ENCODE measurements around the gene SFTPD.

SFTPD gene

DNA sequence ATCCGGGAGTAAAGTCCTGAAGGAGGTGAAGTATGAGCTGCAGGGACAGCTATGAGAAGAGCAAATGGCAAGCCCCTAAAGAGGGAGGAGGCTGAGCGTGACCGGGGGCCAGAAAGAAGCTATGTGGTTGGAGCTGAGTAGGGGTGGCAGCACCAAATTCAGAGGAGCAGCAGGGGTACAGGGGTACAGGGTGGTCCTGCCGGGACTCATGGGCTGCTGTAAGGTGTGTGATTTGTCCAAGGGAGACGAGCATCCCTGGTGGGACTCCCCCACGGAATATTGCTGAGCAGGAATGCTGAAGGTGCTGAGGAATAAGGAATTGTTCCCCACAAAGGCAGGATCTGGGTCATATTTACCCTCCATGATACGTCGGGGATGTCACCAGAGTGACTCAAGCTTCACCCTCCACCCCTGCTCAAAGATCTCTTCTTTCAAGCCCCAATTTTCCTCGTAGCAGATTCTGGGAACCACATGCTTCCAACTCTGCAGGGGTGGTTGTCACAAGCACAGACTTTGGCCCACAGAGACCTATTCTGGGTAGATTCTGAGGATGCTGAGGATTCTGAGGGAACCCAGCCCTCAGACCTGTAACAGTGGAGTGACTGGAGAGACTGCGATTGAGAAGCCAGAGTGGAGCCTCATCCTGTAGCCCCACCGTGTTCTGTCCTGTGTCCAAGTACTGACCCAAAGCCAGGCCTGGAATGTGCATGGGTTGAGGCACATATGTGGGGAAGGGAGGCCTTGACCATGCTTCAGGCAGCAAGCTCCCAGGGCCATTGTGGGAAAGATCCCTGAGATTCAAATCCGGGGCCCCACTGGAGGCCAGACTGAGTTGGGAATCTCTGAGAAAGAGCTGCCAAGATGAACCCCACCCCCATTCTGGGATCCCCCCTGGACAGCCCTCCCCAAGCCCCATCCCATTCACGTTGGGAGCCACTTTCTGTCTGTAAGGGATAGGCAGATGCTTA, 4.2 kb downstream of the SFTPD start:
- no peak for DNase-seq (ENCODE audit: low read depth in 2 of 2)

- DNase-seq (ENCODE audit: low read depth in 2 of 2), result no peak
Measured at GRCh38 chr10:79943871-79944270, 5.0 kb downstream of the SFTPD start.

DNA sequence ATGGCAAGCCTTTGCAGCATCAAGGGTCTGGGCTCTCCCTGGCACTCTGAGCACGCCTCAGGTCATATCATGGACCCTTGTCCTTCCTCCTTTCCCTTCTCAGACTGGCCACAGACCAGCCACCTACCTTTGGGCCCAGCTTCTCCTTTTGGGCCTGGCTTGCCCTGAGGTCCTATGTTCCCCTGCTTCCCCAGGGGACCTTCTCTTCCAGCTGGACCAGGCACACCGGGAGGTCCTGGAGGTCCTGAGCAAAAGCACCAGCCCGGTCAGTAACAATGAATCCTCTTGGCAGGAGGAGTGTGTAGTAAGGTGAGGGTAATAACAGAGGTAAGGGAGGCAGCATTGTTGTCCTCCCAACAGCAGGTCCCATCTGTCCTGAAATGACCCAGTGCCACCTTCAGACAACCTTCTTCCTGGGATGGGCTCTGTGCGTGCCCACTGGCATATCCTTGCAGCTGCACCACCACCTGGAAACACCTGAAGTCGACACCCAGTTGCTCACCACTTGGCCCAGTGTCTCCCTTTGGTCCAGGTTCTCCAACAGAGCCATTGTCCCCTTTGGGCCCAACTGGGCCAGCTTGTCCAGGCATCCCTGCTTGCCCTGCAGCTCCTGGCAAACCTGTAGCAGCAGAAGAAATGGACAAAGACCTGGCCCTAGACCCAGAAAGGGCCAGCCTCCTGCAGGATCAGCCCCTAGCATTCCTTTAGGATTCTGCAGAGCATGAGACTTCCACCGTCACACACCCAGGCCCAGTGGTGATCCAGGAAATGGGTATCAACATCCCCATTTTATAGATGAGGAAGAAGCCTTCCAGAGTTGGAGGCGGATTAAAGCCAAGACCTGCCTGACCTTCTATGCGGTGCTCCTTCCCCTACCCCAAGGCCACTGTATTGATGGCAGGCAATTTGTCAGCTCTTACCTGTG, 6.4 kb downstream of the SFTPD start:
- no peak for DNase-seq (ENCODE audit: low read depth in 2 of 2)

GRCh38 chr10:79941585-79942210, 7.2 kb downstream of the SFTPD start:
- no peak for DNase-seq (ENCODE audit: low read depth in 2 of 2)

DNA sequence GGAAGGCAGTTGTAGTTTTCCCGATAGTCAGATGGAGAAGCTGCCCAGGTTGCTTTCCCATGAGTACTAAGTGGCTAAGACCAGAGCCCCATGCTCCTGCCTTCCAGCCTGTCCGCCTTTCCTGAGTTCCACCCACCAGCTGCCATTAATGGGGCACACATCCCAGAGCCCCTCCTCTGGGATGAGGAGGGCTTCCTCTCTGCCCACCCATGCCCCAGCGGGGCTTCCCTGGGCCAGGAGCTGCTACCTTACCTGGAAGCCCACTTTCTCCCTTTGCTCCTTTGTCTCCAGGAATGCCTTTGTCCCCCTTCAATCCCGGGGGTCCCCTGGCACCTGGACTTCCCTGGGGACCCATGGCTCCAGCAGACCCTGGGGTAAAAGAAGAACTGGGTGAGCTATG, 7.8 kb downstream of the SFTPD start:
- no peak for DNase-seq (ENCODE audit: low read depth in 2 of 2)

DNA sequence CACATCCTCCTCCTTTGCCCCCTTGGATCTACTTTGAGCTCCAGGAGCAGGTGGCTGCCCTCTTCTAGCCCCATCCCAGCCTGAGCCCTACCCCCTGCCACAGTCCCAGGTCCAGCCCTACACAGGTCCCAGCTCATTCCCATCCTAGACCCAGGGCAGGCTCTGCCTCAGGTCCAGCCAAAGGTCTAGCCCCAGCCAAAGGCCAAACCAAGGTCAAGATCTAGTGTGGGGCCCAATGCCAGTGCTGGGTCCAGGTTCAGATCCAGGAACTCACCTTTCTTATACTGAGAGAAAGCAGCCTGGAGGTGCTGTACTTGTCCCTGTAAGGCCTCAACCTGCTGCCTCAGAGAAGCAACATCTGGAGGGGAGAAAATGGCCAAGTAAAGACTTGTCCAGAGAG, 8.5 kb downstream of the SFTPD start:
- no peak for DNase-seq (ENCODE audit: low read depth in 2 of 2)

GRCh38 chr10:79939969-79940368, 8.9 kb downstream of the SFTPD start:
- DNase-seq (ENCODE audit: low read depth in 2 of 2), result no peak

DNA sequence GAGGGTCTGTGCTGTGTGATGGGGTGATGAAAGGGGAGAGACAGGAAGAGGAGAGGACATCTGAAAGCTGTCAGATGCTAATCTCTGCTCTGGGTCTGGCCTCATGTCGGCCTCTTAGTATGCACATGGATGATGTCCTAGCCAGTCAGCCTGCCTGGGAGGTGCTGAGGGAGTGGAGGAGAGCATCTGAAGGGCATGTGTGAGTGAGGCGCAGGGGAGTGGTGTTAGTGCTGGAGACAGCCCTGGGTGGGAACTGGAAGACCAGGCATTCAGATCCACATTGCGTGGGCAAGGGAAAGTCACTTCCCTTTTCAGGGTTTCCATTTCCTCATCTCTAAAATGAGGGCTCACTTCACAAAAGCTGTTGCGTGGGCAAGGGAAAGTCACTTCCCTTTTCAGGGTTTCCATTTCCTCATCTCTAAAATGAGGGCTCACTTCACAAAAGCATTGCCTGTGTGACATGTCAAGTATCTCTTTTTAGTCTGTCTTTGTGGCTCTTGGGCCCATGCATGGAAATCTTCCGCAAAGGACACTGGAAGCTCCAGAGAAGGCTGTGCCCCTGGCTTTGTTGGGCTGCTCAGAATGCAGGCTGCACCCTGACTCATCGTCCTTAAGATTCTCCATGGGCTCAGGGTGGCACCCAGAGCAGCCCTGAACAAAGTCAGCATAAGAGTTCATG, 10.0 kb downstream of the SFTPD start:
- peak in 1 of 2 donors; percentile 4 for DNase-seq (ENCODE audit: low read depth in 2 of 2)

GRCh38 chr10:79937701-79938151, 11.2 kb downstream of the SFTPD start:
- no peak for DNase-seq (ENCODE audit: low read depth in 2 of 2)

GRCh38 chr10:79936625-79937615, 12.0 kb downstream of the SFTPD start:
- no peak for DNase-seq (ENCODE audit: low read depth in 2 of 2)

DNA sequence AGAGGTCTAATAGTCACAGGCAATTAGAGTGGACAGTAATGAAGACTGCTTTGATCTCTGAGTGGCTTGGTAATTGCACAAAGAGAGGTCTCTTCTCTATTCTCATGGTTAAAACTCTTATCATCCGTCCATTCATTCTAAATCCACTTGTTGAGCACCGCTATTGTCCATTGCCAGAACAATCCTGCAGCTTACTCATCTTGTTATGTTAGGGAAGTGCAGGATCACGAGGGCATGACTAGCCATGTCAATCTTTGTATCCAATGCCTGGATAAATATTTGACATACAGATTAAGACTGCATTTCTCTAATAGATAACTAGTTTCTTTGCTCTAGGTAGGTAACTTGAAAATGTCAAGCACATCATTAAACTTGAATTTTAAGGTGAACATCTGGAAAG, 14.9 kb downstream of the SFTPD start:
- DNase-seq (ENCODE audit: low read depth in 2 of 2), result no peak

DNA sequence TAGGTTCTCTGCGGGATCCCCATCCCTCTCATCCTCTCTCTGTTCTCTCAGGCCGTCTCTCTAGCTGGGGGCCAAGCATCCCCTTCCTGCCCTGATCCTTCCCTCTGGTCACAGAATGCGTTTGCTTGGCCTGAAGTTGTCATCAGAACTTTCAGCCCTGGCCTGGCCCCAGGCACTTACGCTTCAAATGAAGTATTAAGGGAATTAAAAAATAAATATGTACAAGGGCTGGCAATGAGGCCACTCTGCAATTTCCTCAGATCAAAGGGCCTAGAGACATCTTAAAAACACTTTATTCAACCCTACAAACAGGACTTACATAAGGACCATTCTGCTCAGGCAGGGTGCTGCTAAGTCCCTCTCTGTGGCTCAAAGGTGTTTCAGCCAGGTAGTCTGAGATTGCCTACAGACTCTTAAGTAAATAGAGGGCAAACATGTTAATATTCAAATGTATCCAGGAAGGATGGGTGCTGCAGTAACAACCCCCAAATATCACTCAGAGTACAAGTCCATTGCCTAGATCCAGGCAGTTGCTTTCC, 16.0 kb downstream of the SFTPD start:
- no peak for DNase-seq (ENCODE audit: low read depth in 2 of 2)

DNA sequence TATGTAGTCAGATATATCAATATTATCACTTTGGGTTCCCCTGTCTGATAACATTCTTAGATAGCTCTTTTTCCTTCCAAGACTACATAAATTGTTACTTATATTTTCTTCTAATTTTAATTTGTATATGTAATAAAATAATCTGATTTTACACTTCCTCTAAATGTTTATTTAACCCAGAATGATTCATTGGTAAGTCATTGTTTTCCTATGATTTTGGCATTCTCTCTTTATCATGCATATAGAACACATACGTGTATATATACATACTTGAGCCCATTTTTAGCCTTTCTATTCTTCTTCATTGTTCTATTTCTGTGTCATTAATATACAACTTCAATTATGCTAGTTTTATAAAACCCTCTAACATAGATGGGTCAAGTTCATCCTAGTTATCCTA, 16.6 kb downstream of the SFTPD start:
- DNase-seq (ENCODE audit: low read depth in 2 of 2), result no peak

DNA sequence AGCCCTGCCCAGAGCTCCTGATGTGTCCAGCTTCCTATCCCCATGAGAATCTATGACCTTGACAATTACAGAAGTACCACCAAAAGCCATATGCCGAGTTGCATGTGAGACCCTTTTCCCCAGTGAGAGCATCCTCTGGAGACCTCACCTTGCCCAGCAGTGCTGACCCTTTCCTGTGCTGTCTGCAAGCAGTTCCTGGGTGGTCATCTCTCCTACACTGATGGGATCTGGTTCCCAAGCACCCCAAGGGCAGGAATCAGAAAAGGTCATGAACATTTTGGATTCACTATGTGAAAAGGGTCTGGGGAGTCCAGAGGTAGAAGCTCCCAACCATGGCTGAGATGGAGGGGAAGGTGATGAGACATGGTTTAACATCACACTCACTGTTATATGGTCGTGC, 18.2 kb downstream of the SFTPD start:
- no peak for DNase-seq (ENCODE audit: low read depth in 2 of 2)

DNA sequence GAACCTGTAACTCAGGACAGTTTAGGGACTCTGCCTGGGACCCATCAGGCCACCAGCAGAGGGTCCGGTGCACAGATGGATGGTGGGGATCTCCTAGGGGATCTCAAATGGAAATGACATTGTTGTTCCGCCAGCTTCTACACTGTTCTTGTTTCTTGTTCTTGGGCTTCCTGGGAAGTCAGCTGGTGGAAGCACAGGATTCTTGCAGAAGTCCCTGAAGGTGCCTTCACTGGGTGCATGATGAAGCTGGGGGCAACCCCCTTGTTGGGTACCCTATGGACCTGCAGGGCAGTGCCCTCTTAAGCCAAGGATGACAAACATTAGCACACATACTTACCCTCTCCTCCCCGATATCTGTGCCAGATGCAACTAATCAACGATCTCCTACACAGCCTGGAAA, 18.6 kb downstream of the SFTPD start:
- no peak for DNase-seq (ENCODE audit: low read depth in 2 of 2)

DNA sequence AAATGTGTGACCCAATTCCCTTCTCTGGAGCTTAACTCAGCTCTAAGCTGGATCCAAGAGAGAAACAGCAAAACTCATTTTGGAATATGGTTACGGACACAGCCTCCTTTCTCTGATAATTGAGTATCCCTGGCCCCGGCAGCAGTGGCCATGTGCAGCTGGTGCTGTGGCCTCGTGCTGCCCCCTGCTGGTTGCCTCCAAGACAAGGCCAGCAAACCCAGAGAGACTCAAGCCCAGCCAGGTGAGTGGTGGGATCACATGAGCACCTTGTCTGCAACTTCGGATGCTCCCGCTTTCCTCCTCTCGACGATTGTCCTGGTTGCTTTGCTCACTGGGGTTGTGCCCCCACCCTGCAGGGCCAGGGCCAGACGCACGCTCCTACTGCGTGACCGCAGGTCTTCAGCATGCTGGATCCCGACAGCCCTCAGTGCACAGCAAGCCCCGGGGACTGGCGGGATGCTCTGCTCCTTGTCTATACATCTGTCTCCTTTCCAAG, 19.4 kb downstream of the SFTPD start:
- peak; percentile 40 to 47 for DNase-seq (ENCODE audit: low read depth in 2 of 2)

GRCh38 chr10:79928028-79928583, 20.8 kb downstream of the SFTPD start:
- no peak for DNase-seq (ENCODE audit: low read depth in 2 of 2)

DNA sequence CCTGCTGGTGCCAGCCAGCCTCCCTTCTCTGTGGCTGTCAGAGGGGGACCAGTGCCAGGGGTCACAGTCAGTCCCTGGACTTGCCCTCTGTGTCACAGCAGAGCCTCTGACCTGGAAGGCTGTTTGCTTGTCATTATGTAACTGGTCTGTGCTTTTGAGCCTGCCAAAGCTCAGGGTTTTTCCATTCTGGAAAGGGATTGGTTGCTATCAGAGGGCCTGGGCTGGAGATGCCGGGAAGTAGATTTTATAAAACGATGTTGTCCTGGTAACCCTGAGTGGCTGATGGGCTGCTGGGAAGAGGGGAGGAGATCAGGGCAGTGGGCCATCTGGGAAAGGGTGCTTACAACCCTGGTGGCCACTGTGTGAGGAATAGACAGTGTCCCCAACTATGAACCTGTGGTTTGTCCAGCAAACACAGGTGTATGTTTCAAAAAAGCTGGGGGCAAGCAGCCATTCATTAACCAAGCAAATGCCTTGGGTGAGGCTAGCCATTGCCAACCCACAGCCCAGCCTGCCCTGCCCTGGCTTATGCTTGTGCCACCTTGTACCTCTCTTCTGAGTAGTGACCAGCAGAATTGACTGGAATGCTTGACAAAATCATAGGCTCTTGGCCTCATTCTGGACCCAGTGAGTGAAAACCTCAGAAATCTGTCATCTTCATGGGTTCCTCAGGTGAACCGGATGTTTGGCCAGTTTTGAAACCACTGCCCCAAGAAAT, 21.6 kb downstream of the SFTPD start:
- no peak for DNase-seq (ENCODE audit: low read depth in 2 of 2)

DNA sequence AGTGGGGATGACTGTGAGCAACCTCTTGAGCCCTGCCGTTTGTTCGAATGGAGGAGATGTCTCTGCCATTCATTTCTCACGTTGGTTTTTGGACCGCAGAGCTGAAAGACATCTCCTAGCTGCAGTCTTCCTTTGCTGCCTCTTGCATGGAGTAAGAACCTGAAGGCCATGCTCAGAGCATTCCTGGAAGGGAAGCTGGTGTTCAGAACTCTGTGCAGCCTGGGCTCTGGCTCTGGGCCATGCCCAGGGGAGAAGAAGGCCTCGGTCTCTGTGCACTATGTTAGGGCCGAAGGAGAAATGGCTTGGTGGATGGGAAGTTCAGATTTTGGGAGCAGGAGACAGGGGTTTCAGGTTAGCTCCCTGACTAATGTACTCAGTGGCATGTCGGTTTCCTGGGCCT, 22.9 kb downstream of the SFTPD start:
- DNase-seq (ENCODE audit: low read depth in 2 of 2), result no peak
